ENCODE results near the gene STARD3. TPM values are rescaled to one million over a fixed set of nuclear protein-coding genes. Genes with fewer than 3 reads are reported as not detected.

The STARD3 gene
- total and polyA plus RNA-seq, 2 of the 13 experiments (the other 11 are each of a cell fraction or from before 2014, with no cell fraction given): 34.6 to 100 TPM

GRCh38 chr17:39621523-39622379, 15.2 kb upstream of the STARD3 start:
- Histone ChIP-seq H2AFZ (ENCODE audit: low read length) (no peak overlapping the region), H4K20me1 (ENCODE audit: insufficient read depth, low read length) (no peaks in the 10 kb centered on the region), H3K4me3 (replicated peaks in 1 of 3; ENCODE audit: insufficient read depth in 1 of 3, low read depth in 2 of 3, low read length in 3 of 3) (no peak overlapping the region), H3K9me3 (ENCODE audit: low read length) (no peaks in the 10 kb centered on the region), H3K27me3 (ENCODE audit: control insufficient read depth in 1 of 2, insufficient read depth in 2 of 2, low read length in 2 of 2) (peaks cover 7 to 59% of the 10 kb centered on the region in 2 experiments), H3K27ac (ENCODE audit: extremely low read length, insufficient read depth, low read length) (no peak overlapping the region), H3K79me2 (ENCODE audit: insufficient read depth, low read length) (no peaks in the 10 kb centered on the region), H3K4me2 (ENCODE audit: low read depth, low read length) (peak overlapping the region; percentile 52), H3K36me3 (replicated peaks in 1 of 2; ENCODE audit: control insufficient read depth in 1 of 2, insufficient read depth in 2 of 2, low read length in 2 of 2) (no peaks in the 10 kb centered on the region), H3K9ac (ENCODE audit: insufficient read depth, low read depth, low read length) (no peak overlapping the region), H3K4me1 (ENCODE audit: insufficient read depth, low read length) (peaks cover 47% of the 10 kb centered on the region)
- in situ Hi-C loops (cut with HindIII; ENCODE audit: extremely low pct_ligation_motif_present, low pct_unique_long_range_greater_than_20kb): loop anchor here (5.0 kb wide), 3 partner anchors 51 to 131 kb away; no protein-coding TSS in a partner anchor
- intact Hi-C loops (cut with micrococcal nuclease; ENCODE audit: unreplicated experiment): loop anchor here (2.0 kb wide), 4 partner anchors 31 to 133 kb away; partner anchors contain the start of gene PNMT
- 2% methylated on average over 18 of the region's 26 CpGs for WGBS (ENCODE audit: low lambda C conversion rate)
- DNase-seq (ENCODE audit: low spot score): peak; percentile 80
- ChIA-PET CTCF (ENCODE audit: low intra/inter-chr PET ratio, low total read pairs) (interaction anchor here (0.5 to 5.7 kb wide), 17 partner anchors 8 to 230 kb away, joined by 3 to 136 read pairs (median 6); partner anchors contain the start of genes MIEN1, PNMT, STARD3 and TCAP), POLR2A (interaction anchor here (0.7 to 1.0 kb wide), 6 partner anchors 31 to 133 kb away, joined by 3 to 8 read pairs (median 5); no protein-coding TSS in a partner anchor)
- FAIRE-seq: peak; percentile 97
- ATAC-seq: peak; percentile 67
- no TSS peak for BruUV-seq (replicated peaks)
- TF ChIP-seq BRD4 (CRISPR knock-in tag; IDR thresholded peaks at IDR 0.05) (peak; percentile 55; the same call in 1 of the 2 replicates), ZNF282 (IDR thresholded peaks at IDR 0.05; ENCODE audit: partially characterized antibody) (no peak), PHF21A (CRISPR knock-in tag; IDR thresholded peaks at IDR 0.05) (0 out of 2 replicates have a peak, but pooled peaks have one; percentile 28), EED (CRISPR knock-in tag; IDR thresholded peaks at IDR 0.05) (no peak), EP300 (IDR thresholded peaks at IDR 0.05; ENCODE audit: low read depth in 2 of 2, low read length in 2 of 2) (peak in 1 of 2 experiments; percentile 21; a peak in 1 of 4 replicates), EP300 (CRISPR knock-in tag; IDR thresholded peaks at IDR 0.05; ENCODE audit: borderline replicate concordance) (no peak), ZNF468 (CRISPR knock-in tag; IDR thresholded peaks at IDR 0.05) (no peak), BHLHE40 (IDR thresholded peaks at IDR 0.05; ENCODE audit: low read length) (peak; percentile 58; the same call in 1 of the 2 replicates), MTA1 (CRISPR knock-in tag; IDR thresholded peaks at IDR 0.05; ENCODE audit: borderline replicate concordance) (no peak), CBX2 (IDR thresholded peaks at IDR 0.05; ENCODE audit: low read depth, low read length) (no peak), CBX2 (CRISPR knock-in tag; IDR thresholded peaks at IDR 0.05; ENCODE audit: low read depth) (no peak)
- TF ChIP-seq, protein P1, sequence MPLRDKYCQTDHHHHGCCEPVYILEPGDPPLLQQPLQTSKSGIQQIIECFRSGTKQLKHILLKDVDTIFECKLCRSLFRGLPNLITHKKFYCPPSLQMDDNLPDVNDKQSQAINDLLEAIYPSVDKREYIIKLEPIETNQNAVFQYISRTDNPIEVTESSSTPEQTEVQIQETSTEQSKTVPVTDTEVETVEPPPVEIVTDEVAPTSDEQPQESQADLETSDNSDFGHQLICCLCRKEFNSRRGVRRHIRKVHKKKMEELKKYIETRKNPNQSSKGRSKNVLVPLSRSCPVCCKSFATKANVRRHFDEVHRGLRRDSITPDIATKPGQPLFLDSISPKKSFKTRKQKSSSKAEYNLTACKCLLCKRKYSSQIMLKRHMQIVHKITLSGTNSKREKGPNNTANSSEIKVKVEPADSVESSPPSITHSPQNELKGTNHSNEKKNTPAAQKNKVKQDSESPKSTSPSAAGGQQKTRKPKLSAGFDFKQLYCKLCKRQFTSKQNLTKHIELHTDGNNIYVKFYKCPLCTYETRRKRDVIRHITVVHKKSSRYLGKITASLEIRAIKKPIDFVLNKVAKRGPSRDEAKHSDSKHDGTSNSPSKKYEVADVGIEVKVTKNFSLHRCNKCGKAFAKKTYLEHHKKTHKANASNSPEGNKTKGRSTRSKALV (CRISPR knock-in tag; IDR thresholded peaks at IDR 0.05): peak; percentile 81; the same call in 1 of the 2 replicates
- TF ChIP-seq, protein P2, sequence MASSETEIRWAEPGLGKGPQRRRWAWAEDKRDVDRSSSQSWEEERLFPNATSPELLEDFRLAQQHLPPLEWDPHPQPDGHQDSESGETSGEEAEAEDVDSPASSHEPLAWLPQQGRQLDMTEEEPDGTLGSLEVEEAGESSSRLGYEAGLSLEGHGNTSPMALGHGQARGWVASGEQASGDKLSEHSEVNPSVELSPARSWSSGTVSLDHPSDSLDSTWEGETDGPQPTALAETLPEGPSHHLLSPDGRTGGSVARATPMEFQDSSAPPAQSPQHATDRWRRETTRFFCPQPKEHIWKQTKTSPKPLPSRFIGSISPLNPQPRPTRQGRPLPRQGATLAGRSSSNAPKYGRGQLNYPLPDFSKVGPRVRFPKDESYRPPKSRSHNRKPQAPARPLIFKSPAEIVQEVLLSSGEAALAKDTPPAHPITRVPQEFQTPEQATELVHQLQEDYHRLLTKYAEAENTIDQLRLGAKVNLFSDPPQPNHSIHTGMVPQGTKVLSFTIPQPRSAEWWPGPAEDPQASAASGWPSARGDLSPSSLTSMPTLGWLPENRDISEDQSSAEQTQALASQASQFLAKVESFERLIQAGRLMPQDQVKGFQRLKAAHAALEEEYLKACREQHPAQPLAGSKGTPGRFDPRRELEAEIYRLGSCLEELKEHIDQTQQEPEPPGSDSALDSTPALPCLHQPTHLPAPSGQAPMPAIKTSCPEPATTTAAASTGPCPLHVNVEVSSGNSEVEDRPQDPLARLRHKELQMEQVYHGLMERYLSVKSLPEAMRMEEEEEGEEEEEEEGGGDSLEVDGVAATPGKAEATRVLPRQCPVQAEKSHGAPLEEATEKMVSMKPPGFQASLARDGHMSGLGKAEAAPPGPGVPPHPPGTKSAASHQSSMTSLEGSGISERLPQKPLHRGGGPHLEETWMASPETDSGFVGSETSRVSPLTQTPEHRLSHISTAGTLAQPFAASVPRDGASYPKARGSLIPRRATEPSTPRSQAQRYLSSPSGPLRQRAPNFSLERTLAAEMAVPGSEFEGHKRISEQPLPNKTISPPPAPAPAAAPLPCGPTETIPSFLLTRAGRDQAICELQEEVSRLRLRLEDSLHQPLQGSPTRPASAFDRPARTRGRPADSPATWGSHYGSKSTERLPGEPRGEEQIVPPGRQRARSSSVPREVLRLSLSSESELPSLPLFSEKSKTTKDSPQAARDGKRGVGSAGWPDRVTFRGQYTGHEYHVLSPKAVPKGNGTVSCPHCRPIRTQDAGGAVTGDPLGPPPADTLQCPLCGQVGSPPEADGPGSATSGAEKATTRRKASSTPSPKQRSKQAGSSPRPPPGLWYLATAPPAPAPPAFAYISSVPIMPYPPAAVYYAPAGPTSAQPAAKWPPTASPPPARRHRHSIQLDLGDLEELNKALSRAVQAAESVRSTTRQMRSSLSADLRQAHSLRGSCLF (CRISPR knock-in tag; IDR thresholded peaks at IDR 0.05; ENCODE audit: borderline replicate concordance): no peak
- TF ChIP-seq, protein P3, sequence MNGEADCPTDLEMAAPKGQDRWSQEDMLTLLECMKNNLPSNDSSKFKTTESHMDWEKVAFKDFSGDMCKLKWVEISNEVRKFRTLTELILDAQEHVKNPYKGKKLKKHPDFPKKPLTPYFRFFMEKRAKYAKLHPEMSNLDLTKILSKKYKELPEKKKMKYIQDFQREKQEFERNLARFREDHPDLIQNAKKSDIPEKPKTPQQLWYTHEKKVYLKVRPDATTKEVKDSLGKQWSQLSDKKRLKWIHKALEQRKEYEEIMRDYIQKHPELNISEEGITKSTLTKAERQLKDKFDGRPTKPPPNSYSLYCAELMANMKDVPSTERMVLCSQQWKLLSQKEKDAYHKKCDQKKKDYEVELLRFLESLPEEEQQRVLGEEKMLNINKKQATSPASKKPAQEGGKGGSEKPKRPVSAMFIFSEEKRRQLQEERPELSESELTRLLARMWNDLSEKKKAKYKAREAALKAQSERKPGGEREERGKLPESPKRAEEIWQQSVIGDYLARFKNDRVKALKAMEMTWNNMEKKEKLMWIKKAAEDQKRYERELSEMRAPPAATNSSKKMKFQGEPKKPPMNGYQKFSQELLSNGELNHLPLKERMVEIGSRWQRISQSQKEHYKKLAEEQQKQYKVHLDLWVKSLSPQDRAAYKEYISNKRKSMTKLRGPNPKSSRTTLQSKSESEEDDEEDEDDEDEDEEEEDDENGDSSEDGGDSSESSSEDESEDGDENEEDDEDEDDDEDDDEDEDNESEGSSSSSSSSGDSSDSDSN (CRISPR knock-in tag; IDR thresholded peaks at IDR 0.05): peak; percentile 56

Measured in HepG2 (cell line).